ENCODE measurements around the gene ADAMTS12. TPM values are rescaled to one million over a fixed set of nuclear protein-coding genes. Genes with fewer than 3 reads are reported as not detected.

Gene ADAMTS12
- total RNA-seq, 6 experiments from 2014 or later: 42.2 to 49.7 (median 47.2) TPM

DNA sequence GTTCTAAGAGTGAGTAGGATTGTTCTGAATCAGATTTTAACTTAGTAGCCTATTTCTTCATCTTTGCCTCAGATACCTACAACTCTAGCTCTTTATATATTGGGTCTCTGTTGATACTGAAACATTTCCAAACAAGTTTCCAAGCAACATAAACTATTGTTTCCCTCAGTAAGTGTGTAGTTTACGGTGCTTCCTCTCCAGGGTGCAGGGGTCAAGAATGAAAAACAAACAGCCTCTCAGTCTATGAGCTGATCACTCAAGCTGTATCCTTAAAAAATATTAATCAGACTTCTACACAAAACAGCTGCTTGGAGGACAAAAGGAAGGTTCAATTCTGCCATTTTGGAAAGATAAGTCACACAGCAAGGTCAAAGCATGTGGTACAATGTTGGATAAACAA, 75.0 kb downstream of the ADAMTS12 start:
- TF ChIP-seq, protein P1, sequence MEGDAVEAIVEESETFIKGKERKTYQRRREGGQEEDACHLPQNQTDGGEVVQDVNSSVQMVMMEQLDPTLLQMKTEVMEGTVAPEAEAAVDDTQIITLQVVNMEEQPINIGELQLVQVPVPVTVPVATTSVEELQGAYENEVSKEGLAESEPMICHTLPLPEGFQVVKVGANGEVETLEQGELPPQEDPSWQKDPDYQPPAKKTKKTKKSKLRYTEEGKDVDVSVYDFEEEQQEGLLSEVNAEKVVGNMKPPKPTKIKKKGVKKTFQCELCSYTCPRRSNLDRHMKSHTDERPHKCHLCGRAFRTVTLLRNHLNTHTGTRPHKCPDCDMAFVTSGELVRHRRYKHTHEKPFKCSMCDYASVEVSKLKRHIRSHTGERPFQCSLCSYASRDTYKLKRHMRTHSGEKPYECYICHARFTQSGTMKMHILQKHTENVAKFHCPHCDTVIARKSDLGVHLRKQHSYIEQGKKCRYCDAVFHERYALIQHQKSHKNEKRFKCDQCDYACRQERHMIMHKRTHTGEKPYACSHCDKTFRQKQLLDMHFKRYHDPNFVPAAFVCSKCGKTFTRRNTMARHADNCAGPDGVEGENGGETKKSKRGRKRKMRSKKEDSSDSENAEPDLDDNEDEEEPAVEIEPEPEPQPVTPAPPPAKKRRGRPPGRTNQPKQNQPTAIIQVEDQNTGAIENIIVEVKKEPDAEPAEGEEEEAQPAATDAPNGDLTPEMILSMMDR (IDR thresholded peaks at IDR 0.05): no peak

DNA sequence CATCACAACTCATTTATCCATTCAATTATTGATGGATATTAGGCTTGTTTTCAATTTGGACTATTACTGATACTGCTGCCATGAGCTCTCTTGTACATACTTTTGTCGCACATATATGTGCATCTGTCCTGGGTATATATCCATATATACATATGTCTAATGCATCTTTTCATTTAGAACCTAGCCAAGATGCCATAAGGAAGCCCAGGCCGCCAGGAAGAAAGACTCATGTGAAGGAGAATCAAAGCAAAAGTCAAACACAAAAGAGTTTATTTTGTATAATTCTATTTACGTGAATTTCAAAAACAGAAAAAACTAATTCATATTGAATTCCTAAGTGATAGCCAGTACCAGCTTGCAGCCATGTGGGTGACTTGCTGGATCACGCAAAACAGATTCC, 79.0 kb downstream of the ADAMTS12 start:
- Mint-ChIP-seq H3K27ac (no peak overlapping the region), H3K4me1 (ENCODE audit: low read depth) (peaks cover 58% of the 10 kb centered on the region), H3K9me3 (no peaks in the 10 kb centered on the region), H3K36me3 (ENCODE audit: low read depth) (peaks cover 49% of the 10 kb centered on the region), H3K4me3 (no peak overlapping the region), H3K27me3 (ENCODE audit: insufficient read depth) (peaks cover 2% of the 10 kb centered on the region)
- DNase-seq: no peak
- TF ChIP-seq, protein P1 (IDR thresholded peaks at IDR 0.05): no peak

More for the DNA sequence above, 75.0 kb downstream of the ADAMTS12 start:
- peak overlapping the region; percentile 70 for H3K27ac Mint-ChIP-seq
- peaks cover 55% of the 10 kb centered on the region for H3K36me3 Mint-ChIP-seq (ENCODE audit: low read depth)
- peaks cover 5% of the 10 kb centered on the region for H3K9me3 Mint-ChIP-seq
- no peak overlapping the region; the same call in 1 of the 2 replicates for H3K4me3 Mint-ChIP-seq
- peaks cover 31% of the 10 kb centered on the region for H3K4me1 Mint-ChIP-seq (ENCODE audit: low read depth)
- no peak for DNase-seq
- no peaks in the 10 kb centered on the region; the same call in none of the 2 replicates for H3K27me3 Mint-ChIP-seq (ENCODE audit: insufficient read depth)

DNA sequence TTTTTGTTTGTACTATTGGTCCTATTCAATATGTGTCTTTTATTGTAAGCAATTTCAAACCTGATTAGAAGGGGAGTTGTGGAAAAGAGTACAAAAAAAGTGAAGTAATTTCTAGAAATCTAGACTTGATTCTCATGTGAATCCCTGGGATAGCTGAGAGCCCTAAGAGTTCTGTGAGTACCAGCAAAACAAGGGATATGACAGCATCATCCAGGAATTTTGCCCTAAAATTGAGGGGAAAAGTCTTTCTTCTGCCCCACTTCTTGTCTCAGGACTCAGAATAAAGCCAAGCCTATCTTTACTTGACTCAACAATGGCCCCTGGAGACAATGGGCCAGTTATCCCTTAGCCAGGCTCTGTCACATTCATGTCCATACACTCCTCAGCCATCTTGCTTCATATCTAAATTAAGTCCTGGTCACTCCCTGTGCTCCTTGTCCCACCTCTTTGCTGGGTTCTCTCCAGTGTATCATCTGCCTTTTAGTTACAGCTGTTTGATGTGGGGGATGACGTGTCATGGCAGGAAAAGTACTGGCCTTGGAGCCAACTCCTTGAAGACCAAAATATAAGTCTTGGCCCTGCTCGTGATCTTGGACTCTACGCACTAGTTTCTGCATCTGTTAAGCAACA, 81.2 kb downstream of the ADAMTS12 start:
- peak overlapping the region; percentile 64 for H3K4me3 Mint-ChIP-seq
- TF ChIP-seq, protein P1 (IDR thresholded peaks at IDR 0.05): no peak
- H3K27me3 Mint-ChIP-seq (ENCODE audit: insufficient read depth): peaks cover 2% of the 10 kb centered on the region
- peaks cover 47% of the 10 kb centered on the region for H3K36me3 Mint-ChIP-seq (ENCODE audit: low read depth)
- peak overlapping the region; percentile 82 for H3K27ac Mint-ChIP-seq
- no peaks in the 10 kb centered on the region for H3K9me3 Mint-ChIP-seq
- peaks cover 62% of the 10 kb centered on the region for H3K4me1 Mint-ChIP-seq (ENCODE audit: low read depth)
- no peak for DNase-seq

DNA sequence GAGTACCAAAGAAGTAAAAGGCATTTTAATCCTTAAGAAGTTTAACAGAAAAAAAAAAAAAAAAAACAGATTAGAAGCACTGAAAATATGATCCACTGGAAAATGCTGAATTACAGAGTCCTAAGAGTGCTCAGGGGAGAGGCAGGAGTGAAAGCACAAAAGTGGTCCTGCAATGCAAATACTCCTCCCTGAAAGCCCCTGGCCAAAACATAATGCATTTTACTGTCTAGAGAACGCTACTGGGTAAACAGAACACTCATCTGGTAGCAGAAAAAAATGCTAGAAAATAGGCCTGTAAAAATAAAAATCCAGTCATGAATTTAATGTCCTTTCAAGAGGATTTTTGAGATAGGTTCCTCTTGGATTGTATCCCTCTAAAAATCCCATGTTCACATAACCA, 81.9 kb downstream of the ADAMTS12 start:
- no peak for DNase-seq
- H3K4me3 Mint-ChIP-seq: peak overlapping the region; percentile 64; the same call in 1 of the 2 replicates
- TF ChIP-seq, protein P1 (IDR thresholded peaks at IDR 0.05): no peak

DNA sequence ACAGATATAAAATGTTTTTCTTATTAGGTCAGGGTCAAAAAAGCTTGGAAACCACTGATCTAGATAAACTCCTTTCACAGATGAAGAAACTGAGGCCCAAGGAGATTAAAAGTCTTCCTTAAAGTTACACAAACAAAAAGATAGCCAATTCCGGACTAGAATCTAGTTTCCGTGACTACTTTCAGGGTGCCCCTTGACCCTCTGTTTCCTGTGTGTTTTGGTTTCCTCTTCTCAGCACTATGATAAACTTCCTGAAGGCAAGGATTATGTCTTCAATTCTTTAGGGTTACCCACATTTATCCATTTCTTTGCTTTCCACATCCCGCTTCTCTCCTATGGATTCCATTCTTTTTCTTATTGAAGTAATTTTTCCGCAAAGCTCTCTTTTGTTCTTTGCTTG, 83.1 kb downstream of the ADAMTS12 start:
- no peak for DNase-seq
- Mint-ChIP-seq H3K27ac (peak overlapping the region; percentile 82; the same call in 1 of the 2 replicates), H3K36me3 (ENCODE audit: low read depth) (peaks cover 43% of the 10 kb centered on the region), H3K4me1 (ENCODE audit: low read depth) (peaks cover 73% of the 10 kb centered on the region), H3K4me3 (no peak overlapping the region), H3K9me3 (no peaks in the 10 kb centered on the region), H3K27me3 (ENCODE audit: insufficient read depth) (peaks cover 2% of the 10 kb centered on the region)
- TF ChIP-seq, protein P1 (IDR thresholded peaks at IDR 0.05): no peak

More for the DNA sequence above, 81.9 kb downstream of the ADAMTS12 start:
- no peaks in the 10 kb centered on the region for H3K9me3 Mint-ChIP-seq
- H3K4me1 Mint-ChIP-seq (ENCODE audit: low read depth): peaks cover 67% of the 10 kb centered on the region
- peak overlapping the region; percentile 82 for H3K27ac Mint-ChIP-seq
- peaks cover 2% of the 10 kb centered on the region for H3K27me3 Mint-ChIP-seq (ENCODE audit: insufficient read depth)
- peaks cover 44% of the 10 kb centered on the region for H3K36me3 Mint-ChIP-seq (ENCODE audit: low read depth)
